Subcutaneous abdominal adipose tissue (tissue), 5 donors: ENCODE data around the gene HOMER2.
A peak's percentile ranks its signal among the peaks of the same experiment; 100 is the strongest.
"Not testable (repeated sequence)": the region's sequence is repeated elsewhere in the genome, so short reads cannot be mapped to it uniquely, and the experiment has no call there.

ENCODE experiments used
- H3K27ac ChIP-seq: one replicate; pipeline ENCODE4 v1.7.0; 2013; ENCODE audit warnings: low read depth, mild to moderate bottlenecking, inconsistent platforms, low read length, moderate library complexity
- H3K27me3 ChIP-seq, 5 donors: one replicate each; pipeline ENCODE4 v1.7.0; 2013; ENCODE audit warnings: low read length in 5 of 5, inconsistent platforms in 1 of 5; ENCODE audit not compliant: control insufficient read depth in 5 of 5, insufficient read depth in 4 of 5
- H3K36me3 ChIP-seq, 5 donors: one replicate each; pipeline ENCODE4 v1.7.0; 2013; ENCODE audit warnings: low read length in 5 of 5; ENCODE audit not compliant: control insufficient read depth in 5 of 5, insufficient read depth in 5 of 5
- H3K4me1 ChIP-seq, 5 donors: one replicate each; pipeline ENCODE4 v1.7.0; 2013; ENCODE audit warnings: low read length in 5 of 5, mild to moderate bottlenecking in 3 of 5, moderate library complexity in 1 of 5; ENCODE audit not compliant: control insufficient read depth in 5 of 5, insufficient read depth in 5 of 5
- H3K4me3 ChIP-seq, 5 donors: one replicate each; pipeline ENCODE4 v1.7.0; 2013; ENCODE audit warnings: low read length in 5 of 5, low read depth in 1 of 5
- H3K9ac ChIP-seq, 5 donors: one replicate each; pipeline ENCODE4 v1.7.0; 2013; ENCODE audit warnings: low read length in 5 of 5, mild to moderate bottlenecking in 4 of 5, moderate library complexity in 3 of 5
- H3K9me3 ChIP-seq, 5 donors: one replicate each; pipeline ENCODE4 v1.7.0; 2013; ENCODE audit warnings: low read length in 5 of 5; ENCODE audit not compliant: control insufficient read depth in 5 of 5
- donor health status: healthy.
- donor health status: healthy.
- donor health status: healthy.
- donor health status: healthy.
- donor health status: healthy.

HOMER2 gene

DNA sequence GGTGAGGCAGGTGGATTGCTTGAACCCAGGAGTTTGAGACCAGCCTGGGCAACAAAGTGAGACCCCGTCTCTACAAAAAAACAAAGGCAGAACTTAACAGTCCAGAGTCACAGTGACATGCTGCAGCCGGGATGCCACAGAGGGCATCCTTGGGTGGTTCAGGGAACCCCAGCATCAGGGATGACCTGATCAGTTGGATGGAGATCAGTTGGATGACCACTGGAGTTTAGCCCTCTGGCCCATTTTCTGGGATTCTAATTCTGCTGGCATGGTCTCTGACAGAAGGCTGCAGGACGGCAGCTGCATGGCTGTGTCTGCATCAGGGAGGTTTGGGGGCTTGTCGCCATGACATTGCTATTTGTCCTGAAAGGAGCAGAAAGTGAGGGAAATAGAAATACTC lies 123.3 kb downstream of the HOMER2 start:
- H3K27ac ChIP-seq, result no peak overlapping the region
- no peaks in the 10 kb centered on the region for H3K27me3 ChIP-seq
- peaks cover 39 to 96% (median 84%) of the 10 kb centered on the region in 5 donors for H3K36me3 ChIP-seq
- no peak overlapping the region for H3K9ac ChIP-seq
- H3K9me3 ChIP-seq, result no peaks in the 10 kb centered on the region
- peaks cover 0 to 5% (median 0%) of the 10 kb centered on the region in 5 donors for H3K4me1 ChIP-seq
- no peak overlapping the region for H3K4me3 ChIP-seq

DNA sequence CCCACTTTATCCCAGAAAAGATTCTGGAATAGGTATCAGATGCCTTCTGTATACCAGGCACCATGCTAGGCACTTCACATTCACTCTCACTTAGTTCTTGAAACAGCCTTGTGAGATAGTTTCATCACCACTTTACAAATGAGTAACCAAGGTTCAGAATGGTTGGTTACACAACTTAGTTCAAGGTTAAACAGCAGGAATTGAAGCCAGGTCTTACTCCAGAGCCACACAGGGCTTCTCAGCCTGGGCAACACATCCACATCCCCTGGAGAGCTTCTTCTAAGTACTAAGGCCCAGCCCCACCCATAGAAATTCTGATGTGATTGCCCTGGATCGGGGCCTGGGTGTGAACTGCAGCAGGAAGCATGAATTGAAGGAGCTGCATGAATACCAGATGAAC lies 124.4 kb downstream of the HOMER2 start:
- no peaks in the 10 kb centered on the region for H3K27me3 ChIP-seq
- peaks cover 0 to 5% (median 0%) of the 10 kb centered on the region in 5 donors for H3K4me1 ChIP-seq
- H3K27ac ChIP-seq, result no peak overlapping the region
- no peaks in the 10 kb centered on the region for H3K9me3 ChIP-seq
- H3K36me3 ChIP-seq, result peaks cover 39 to 96% (median 79%) of the 10 kb centered on the region in 5 donors
- H3K4me3 ChIP-seq, result no peak overlapping the region
- H3K9ac ChIP-seq, result no peak overlapping the region

DNA sequence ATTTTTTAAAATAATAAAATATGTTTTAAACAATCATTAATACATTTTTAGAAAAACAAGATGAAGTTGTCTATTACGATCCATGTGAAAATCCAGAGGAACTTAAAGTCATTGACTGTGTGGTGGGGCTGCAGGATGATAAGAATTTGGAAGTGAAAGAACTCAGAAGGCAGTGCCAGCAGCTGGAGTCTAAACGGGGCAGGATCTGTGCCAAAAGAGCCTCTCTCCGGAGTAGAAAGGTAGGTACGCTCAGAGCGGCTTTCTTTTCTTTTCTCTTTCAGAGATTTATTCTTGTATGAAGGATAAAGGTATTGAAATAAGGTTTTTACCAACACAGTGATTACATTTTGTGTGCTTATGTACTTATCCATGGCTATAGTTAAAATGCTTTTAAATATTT lies 129.5 kb downstream of the HOMER2 start:
- Histone ChIP-seq H3K4me1 (peaks cover 0 to 5% (median 0%) of the 10 kb centered on the region in 5 donors), H3K27me3 (no peaks in the 10 kb centered on the region), H3K9me3 (no peaks in the 10 kb centered on the region), H3K36me3 (peaks cover 38 to 81% (median 61%) of the 10 kb centered on the region in 5 donors), H3K27ac (no peak overlapping the region), H3K9ac (no peak overlapping the region), H3K4me3 (no peak overlapping the region)

DNA sequence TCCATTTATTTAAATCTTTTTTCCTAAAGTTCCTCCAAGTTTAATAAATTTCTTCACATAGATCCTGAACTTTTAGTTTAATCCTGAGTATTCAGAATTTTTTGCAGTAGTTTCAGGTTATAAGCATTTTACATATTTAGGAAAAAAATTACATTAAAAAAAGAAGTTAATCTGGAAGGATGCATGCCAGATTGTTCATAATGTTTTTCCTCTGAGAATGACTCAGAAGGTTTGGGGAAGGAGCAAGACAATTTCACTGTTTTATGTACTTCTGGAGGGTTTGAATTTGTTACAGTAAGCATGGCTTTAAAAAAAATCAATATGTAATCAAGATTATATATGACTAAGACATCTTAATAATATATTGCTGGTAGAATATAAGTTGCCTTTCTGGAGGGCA lies 130.7 kb downstream of the HOMER2 start:
- H3K27me3 ChIP-seq, H3K9me3 ChIP-seq, H3K9ac ChIP-seq, H3K27ac ChIP-seq, H3K4me3 ChIP-seq, H3K4me1 ChIP-seq: not testable (repeated sequence)
- peaks cover 32 to 78% (median 59%) of the 10 kb centered on the region in 5 donors for H3K36me3 ChIP-seq

DNA sequence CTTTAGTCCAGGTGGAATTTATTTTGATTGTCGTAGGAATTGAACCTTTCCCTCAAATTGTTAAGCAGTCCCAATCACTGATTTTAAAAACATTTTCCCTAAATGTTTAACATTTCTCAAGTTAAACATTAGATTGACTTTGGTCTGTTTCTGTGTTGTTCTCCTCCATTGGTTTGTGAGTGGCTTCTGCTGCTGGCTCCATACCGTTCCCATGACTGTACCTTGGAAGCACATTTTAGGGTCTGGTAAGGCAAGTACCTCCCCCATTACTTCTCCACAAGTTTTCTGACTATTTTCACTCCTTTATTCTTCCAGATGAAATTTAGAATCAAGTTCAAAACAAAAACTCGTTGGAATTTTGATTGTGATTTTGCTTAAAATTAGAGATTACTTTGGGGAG lies 131.1 kb downstream of the HOMER2 start:
- peaks cover 33 to 78% (median 57%) of the 10 kb centered on the region in 5 donors for H3K36me3 ChIP-seq
- not testable (repeated sequence) for H3K9me3 ChIP-seq, H3K9ac ChIP-seq, H3K27me3 ChIP-seq, H3K4me3 ChIP-seq, H3K27ac ChIP-seq, H3K4me1 ChIP-seq

DNA sequence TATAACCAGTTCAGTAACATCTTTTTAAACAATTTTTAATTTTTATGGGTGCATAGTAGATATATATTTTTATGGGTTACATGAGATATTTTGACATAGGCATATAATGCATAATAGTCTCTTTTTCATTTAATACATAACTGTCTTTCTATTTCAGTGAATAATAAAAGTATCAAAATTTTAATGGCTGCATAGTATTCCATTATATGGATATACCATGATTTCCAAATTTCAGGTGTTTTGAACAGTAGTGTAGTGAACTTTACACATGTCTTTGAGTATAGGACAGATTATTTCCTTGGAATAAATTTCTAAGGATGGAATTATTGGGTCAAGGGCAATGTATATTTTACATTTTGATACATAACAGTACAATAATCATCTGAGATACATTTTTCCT lies 132.4 kb downstream of the HOMER2 start:
- no peaks in the 10 kb centered on the region for H3K27me3 ChIP-seq
- H3K27ac ChIP-seq, result no peak overlapping the region
- H3K36me3 ChIP-seq, result peaks cover 37 to 73% (median 58%) of the 10 kb centered on the region in 5 donors
- no peak overlapping the region for H3K4me3 ChIP-seq
- no peaks in the 10 kb centered on the region for H3K9me3 ChIP-seq
- H3K9ac ChIP-seq, result no peak overlapping the region
- H3K4me1 ChIP-seq, result peaks cover 0 to 2% (median 0%) of the 10 kb centered on the region in 5 donors

DNA sequence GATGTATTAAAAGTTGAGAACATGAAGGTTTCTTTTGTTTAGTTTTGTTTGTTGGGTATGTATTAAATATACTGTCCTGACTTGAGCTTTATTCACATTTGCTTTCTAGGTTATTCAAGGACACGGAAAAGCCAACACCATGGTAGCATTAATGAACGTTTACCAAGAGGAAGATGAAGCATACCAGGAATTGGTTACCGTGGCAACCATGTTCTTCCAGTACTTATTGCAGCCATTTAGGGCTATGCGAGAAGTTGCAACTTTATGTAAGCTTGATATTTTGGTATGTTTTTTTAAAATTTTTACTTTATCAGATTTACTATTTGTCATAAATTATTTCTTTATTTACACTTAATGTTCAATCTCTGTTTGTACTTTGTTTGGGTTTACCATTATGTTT lies 139.5 kb downstream of the HOMER2 start:
- no peaks in the 10 kb centered on the region for H3K27me3 ChIP-seq
- H3K36me3 ChIP-seq, result peaks cover 22 to 33% (median 27%) of the 10 kb centered on the region in 5 donors
- peaks cover 2 to 28% (median 19%) of the 10 kb centered on the region in 5 donors for H3K4me1 ChIP-seq

DNA sequence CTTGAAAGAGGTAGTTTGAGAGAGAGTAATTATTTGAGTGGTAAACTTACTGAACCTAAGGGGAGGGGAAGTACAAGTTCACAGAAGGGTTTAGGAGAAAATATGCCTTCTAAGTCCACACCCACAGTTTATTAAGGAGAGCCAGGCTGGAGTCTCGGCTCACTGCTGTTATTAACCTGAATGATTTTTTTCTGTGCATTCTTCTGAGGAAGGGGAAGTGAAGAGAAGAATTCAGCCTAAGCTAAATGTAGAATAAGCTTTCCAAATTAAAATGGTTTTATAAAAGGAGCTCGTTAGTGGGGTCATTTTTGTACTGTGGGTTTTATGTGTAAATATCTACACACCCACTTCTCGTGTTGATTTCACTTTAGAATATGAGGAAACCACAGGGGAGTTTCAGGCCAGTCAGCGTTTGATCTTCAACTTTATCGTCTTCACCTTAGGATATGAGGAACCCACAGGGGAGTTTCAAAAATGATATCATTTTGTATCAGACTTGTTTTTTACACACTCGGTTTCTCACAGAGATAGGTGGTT lies 141.6 kb downstream of the HOMER2 start:
- H3K36me3 ChIP-seq, result peaks cover 13 to 16% (median 13%) of the 10 kb centered on the region in 5 donors
- H3K9ac ChIP-seq, result peak overlapping the region; percentile 40 to 99 (median 91)
- no peaks in the 10 kb centered on the region for H3K9me3 ChIP-seq
- H3K4me3 ChIP-seq, result peak overlapping the region; percentile 75 to 93 (median 90)
- peaks cover 2 to 28% (median 19%) of the 10 kb centered on the region in 5 donors for H3K4me1 ChIP-seq
- peak overlapping the region; percentile 93 for H3K27ac ChIP-seq
- no peaks in the 10 kb centered on the region for H3K27me3 ChIP-seq

More for the DNA sequence above, 139.5 kb downstream of the HOMER2 start:
- Histone ChIP-seq H3K9me3 (no peaks in the 10 kb centered on the region), H3K27ac (no peak overlapping the region), H3K9ac (no peak overlapping the region), H3K4me3 (no peak overlapping the region)

DNA sequence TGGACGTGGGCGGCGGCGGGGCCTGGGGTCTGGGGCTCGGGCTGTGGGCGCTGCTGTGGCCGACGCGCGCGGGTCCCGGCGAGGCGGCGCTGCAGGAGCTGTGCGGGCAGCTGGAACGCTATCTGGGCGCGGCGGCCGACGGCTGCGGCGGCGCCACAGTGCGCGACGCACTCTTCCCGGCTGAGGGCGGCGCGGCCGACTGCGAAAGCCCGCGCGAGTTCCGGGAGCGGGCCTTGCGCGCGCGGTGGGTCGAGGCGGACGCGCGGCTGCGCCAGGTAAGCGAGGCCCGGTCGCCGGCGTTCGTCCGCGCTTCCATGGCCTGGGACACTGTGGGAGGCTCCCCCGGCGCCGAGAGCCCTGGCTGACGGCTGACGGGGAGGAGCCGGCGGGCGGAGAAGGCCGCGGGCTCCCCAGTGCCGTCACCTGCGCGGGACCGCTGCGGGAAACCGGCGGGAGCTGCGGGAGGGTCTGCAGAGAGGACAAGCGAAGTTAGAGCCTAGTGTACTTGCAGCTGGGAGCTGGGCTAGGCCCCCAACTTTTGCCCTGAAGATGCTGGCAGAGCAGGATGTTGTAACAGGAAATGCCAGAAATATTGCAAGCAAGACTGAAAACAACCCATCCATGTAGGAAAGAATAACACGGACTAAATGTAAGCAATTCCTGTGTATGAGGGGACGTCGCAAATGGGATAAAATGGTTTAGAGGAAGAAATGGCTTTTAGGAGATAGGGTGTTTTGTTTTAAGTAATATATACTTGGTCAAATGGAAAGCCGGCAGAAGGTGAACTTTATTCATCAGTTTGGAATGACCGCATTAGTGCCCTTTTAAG lies 142.2 kb downstream of the HOMER2 start:
- peak overlapping the region; percentile 75 to 93 (median 90) for H3K4me3 ChIP-seq
- peak overlapping the region; percentile 40 to 99 (median 91) for H3K9ac ChIP-seq
- H3K27ac ChIP-seq, result peak overlapping the region; percentile 93
- no peaks in the 10 kb centered on the region for H3K27me3 ChIP-seq
- H3K9me3 ChIP-seq, result no peaks in the 10 kb centered on the region
- H3K4me1 ChIP-seq, result peaks cover 2 to 28% (median 19%) of the 10 kb centered on the region in 5 donors
- peaks cover 6 to 13% (median 9%) of the 10 kb centered on the region in 5 donors for H3K36me3 ChIP-seq
